Endothelial cell of umbilical vein (primary cell): Measurements from ENCODE around the gene FGF16. TPM values are rescaled to one million over a fixed set of nuclear protein-coding genes. Genes with fewer than 3 reads are reported as not detected.

ENCODE experiments used
- BruUV-seq: library from RNA; stranded (reverse); fragments of 400-500 nt; replicated peaks from 2 replicates; lab custom pipeline; 2021; lab: Mats Ljungman, UMichigan
- CTCF ChIA-PET: fragments of 300-600, 350-600 bp; sonication (Branson Sonifier 250); formaldehyde crosslinking; loops from one replicate; lab custom pipeline; 2021; ENCODE audit warnings: antibody characterized with exemption, inconsistent platforms; lab: Charles Lee
- POLR2A ChIA-PET: fragments of 300-600, 350-600 bp; sonication (Branson Sonifier 250); formaldehyde crosslinking; loops from one replicate; lab custom pipeline; 2021; ENCODE audit warnings: antibody characterized with exemption, inconsistent platforms; lab: Charles Lee
- DNase-seq: peaks from one replicate; pipeline ENCODE4 v3.0.0-alpha.2; 2011; ENCODE audit warnings: low read depth, low spot score
- FAIRE-seq: peaks from 2 replicates; lab custom pipeline; 2011; peaks lifted over from hg19 to GRCh38; lab: Jason Lieb, UNC
- H2AFZ ChIP-seq: 2 replicates; pipeline ENCODE4 v1.6.0; 2012; ENCODE audit warnings: low read depth, low read length, control low read depth, inconsistent platforms
- H3K27ac ChIP-seq: 2 replicates; pipeline ENCODE4 v1.5.1; 2011; ENCODE audit warnings: low read depth, mild to moderate bottlenecking, control low read depth, low read length, moderate library complexity; ENCODE audit not compliant: insufficient read depth
- H3K27me3 ChIP-seq, 2 experiments: 2 replicates each; pipeline versions ENCODE4 v1.6.0 to v1.6.1; 2011; ENCODE audit warnings: low read length in 2 of 2, mixed read lengths in 1 of 2; ENCODE audit not compliant: control insufficient read depth in 2 of 2, insufficient read depth in 2 of 2
- H3K36me3 ChIP-seq, 2 experiments: 2 replicates in 1 of 2; 3 replicates in 1 of 2; pipeline ENCODE4 v1.5.1; 2011; ENCODE audit warnings: low read length in 2 of 2, mild to moderate bottlenecking in 1 of 2, moderate library complexity in 1 of 2; ENCODE audit not compliant: control insufficient read depth in 2 of 2, insufficient read depth in 2 of 2; ENCODE audit errors: extremely low read depth in 1 of 2
- H3K4me1 ChIP-seq: 3 replicates; pipeline ENCODE4 v1.5.1; 2011; ENCODE audit warnings: mild to moderate bottlenecking, low read length; ENCODE audit not compliant: control insufficient read depth, insufficient read depth; ENCODE audit errors: extremely low read depth
- H3K4me2 ChIP-seq: 2 replicates; pipeline ENCODE4 v1.6.1; 2011; ENCODE audit warnings: low read length, control low read depth, mixed read lengths; ENCODE audit not compliant: insufficient read depth
- H3K4me3 ChIP-seq, 3 experiments: fragments of 200-600 bp in 1 of 3; sonication (generic), shearing (Covaris generic) in 1 of 3; replicated peaks in 1 of 3; 2 replicates each; pipeline ENCODE4 v1.5.1; 2011 to 2016; ENCODE audit warnings: control low read depth in 3 of 3, low read length in 3 of 3, mild to moderate bottlenecking in 2 of 3, inconsistent platforms in 1 of 3, low read depth in 1 of 3, moderate library complexity in 1 of 3; ENCODE audit not compliant: insufficient read depth in 1 of 3
- H3K79me2 ChIP-seq: 2 replicates; pipeline ENCODE4 v1.6.0; 2012; ENCODE audit warnings: low read length, inconsistent platforms; ENCODE audit not compliant: control insufficient read depth, insufficient read depth
- H3K9ac ChIP-seq: replicated peaks from 2 replicates; pipeline ENCODE3; 2011; ENCODE audit warnings: low read length, control low read depth; ENCODE audit not compliant: insufficient read depth; ENCODE audit errors: extremely low read depth
- H3K9me1 ChIP-seq: replicated peaks from 3 replicates; pipeline ENCODE4 v1.6.0; 2011; ENCODE audit warnings: mild to moderate bottlenecking, low read length; ENCODE audit not compliant: control insufficient read depth, insufficient read depth; ENCODE audit errors: extremely low read depth
- H3K9me3 ChIP-seq: replicated peaks from 2 replicates; pipeline ENCODE4 v1.5.1; 2012; ENCODE audit warnings: low read length, inconsistent platforms; ENCODE audit not compliant: control insufficient read depth, insufficient read depth
- H4K20me1 ChIP-seq: replicated peaks from 2 replicates; pipeline ENCODE3; 2011; ENCODE audit warnings: mild to moderate bottlenecking, low read length; ENCODE audit not compliant: control insufficient read depth, insufficient read depth; ENCODE audit errors: extremely low read depth
- EZH2 ChIP-seq: IDR thresholded peaks from 2 replicates; pipeline ENCODE4 v1.6.1; 2012; ENCODE audit warnings: borderline replicate concordance, low read depth, mild to moderate bottlenecking, moderate library complexity, low read length, inconsistent platforms; ENCODE audit not compliant: severe bottlenecking
- FOS ChIP-seq: IDR thresholded peaks from 2 replicates; pipeline ENCODE4 v1.6.1; 2011; ENCODE audit warnings: mild to moderate bottlenecking, low read length, moderate library complexity, borderline replicate concordance; ENCODE audit not compliant: insufficient read depth
- GATA2 ChIP-seq: IDR thresholded peaks from 2 replicates; pipeline ENCODE4 v1.7.0; 2011; ENCODE audit warnings: low read depth, mild to moderate bottlenecking, moderate library complexity, mixed read lengths, low read length; ENCODE audit not compliant: insufficient read length, insufficient read depth
- JUN ChIP-seq: IDR thresholded peaks from 2 replicates; pipeline ENCODE4 v1.6.1; 2011; ENCODE audit warnings: borderline replicate concordance, low read depth; ENCODE audit not compliant: insufficient read length, insufficient read depth
- MAX ChIP-seq: IDR thresholded peaks from 2 replicates; pipeline ENCODE4 v1.6.1; 2011; ENCODE audit not compliant: insufficient read depth, insufficient read length
- MYC ChIP-seq: IDR thresholded peaks from one replicate; pipeline ENCODE4 v1.6.1; 2011; ENCODE audit warnings: mild to moderate bottlenecking, low read depth, low read length
- POLR2A ChIP-seq: IDR thresholded peaks from 2 replicates; pipeline ENCODE4 v1.6.1; 2012; ENCODE audit warnings: low read depth, mild to moderate bottlenecking, control low read depth, low read length
- POLR2AphosphoS5 ChIP-seq: IDR thresholded peaks from 2 replicates; pipeline ENCODE4 v1.6.1; 2012; ENCODE audit warnings: low read depth, mild to moderate bottlenecking, control low read depth, low read length, moderate library complexity; ENCODE audit not compliant: insufficient read depth
- dilution Hi-C: fragments of 300-500 bp; cut with MboI; formaldehyde crosslinking; loops from one replicate; pipeline ENCODE4 v1.15.0; 2019; ENCODE audit warnings: low sequenced_read_pairs; ENCODE audit not compliant: extremely low pct_ligation_motif_present
- intact Hi-C: fragments of 100-400 bp; cut with micrococcal nuclease; formaldehyde crosslinking; loops from one replicate; pipeline ENCODE4 v1.10.0; 2022
- polyA plus RNA-seq, 4 experiments: library from polyadenylated mRNA; depleted of rRNA in 3 of 4; stranded (reverse) in 3 of 4; unstranded in 1 of 4; fragments of >200 nt; gene quantifications; 2 replicates each; pipeline versions ENCODE4 v1.2.1 to v1.2.3, GENCODE V29; 2011 to 2012; ENCODE audit warnings: missing spikeins in 1 of 4
- total RNA-seq: library from RNA; stranded (reverse); gene quantifications from 2 replicates; pipeline ENCODE4 v1.2.3, GENCODE V29; 2021
- TF ChIP-seq, protein P1 (sequence below), 2 donors: IDR thresholded peaks; 1 replicate in 1 of 2; 2 replicates in 1 of 2; pipeline ENCODE4 v1.5.1; 2011; ENCODE audit warnings: low read length in 2 of 2, mild to moderate bottlenecking in 2 of 2, moderate library complexity in 2 of 2, control low read depth in 1 of 2, inconsistent platforms in 1 of 2, low read depth in 1 of 2; ENCODE audit not compliant: insufficient read depth in 1 of 2; ENCODE audit errors: extremely low read depth in 1 of 2

The FGF16 gene
- total and polyA plus RNA-seq, 2 donors (not counting 3 experiments of a cell fraction or from before 2014, with no cell fraction given): 3.1 to 3.8 TPM

DNA sequence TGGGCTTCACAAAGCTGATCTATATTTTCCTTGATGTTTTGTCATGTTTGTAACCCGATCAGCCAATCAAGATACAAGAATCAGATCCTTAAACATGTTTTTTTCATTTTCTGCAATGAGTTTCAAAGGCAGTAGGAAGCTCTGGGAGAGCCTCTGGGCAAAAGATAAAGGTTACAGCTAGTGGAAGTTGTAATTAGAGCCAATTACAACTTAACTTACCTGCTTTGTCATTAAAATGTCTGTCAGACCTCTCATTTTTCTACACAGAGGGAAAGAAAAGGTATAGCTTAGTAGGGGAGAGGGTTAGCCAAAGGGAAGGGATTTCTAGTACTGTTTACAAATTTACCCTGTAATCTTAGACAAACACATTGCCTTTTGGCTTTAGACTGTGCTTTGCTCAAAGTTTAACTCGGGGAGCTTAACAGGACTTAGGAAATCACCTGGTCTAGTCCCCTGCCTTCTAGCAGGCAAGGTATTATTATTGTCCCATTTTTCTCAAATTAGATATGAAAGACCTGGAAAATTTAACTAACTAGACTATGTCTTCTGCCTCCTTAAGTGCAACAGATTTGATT, 55.8 kb downstream of the FGF16 start:
- DNase-seq (no peak), FAIRE-seq (no peak)
- no peaks in the 10 kb centered on the region for H4K20me1 ChIP-seq
- no peaks in the 10 kb centered on the region for H3K9me3 ChIP-seq
- H3K36me3 ChIP-seq: no peaks in the 10 kb centered on the region
- ChIA-PET CTCF (no interaction called here), POLR2A (no interaction called here)
- TF ChIP-seq GATA2: no peak
- TF ChIP-seq JUN: no peak
- no peak for TF ChIP-seq FOS
- TF ChIP-seq MYC: no peak
- TF ChIP-seq POLR2A: no peak
- TF ChIP-seq, protein P1, sequence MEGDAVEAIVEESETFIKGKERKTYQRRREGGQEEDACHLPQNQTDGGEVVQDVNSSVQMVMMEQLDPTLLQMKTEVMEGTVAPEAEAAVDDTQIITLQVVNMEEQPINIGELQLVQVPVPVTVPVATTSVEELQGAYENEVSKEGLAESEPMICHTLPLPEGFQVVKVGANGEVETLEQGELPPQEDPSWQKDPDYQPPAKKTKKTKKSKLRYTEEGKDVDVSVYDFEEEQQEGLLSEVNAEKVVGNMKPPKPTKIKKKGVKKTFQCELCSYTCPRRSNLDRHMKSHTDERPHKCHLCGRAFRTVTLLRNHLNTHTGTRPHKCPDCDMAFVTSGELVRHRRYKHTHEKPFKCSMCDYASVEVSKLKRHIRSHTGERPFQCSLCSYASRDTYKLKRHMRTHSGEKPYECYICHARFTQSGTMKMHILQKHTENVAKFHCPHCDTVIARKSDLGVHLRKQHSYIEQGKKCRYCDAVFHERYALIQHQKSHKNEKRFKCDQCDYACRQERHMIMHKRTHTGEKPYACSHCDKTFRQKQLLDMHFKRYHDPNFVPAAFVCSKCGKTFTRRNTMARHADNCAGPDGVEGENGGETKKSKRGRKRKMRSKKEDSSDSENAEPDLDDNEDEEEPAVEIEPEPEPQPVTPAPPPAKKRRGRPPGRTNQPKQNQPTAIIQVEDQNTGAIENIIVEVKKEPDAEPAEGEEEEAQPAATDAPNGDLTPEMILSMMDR (IDR thresholded peaks at IDR 0.05; ENCODE audit: extremely low read depth in 1 of 2, insufficient read depth in 1 of 2, low read depth in 1 of 2, low read length in 2 of 2): no peak
- TF ChIP-seq EZH2: no peak
- TF ChIP-seq POLR2AphosphoS5: no peak
- TF ChIP-seq MAX: no peak
- H3K9me1 ChIP-seq: no peaks in the 10 kb centered on the region
- H3K9ac ChIP-seq: no peak overlapping the region
- H3K27me3 ChIP-seq: no peaks in the 10 kb centered on the region
- no peaks in the 10 kb centered on the region for H3K79me2 ChIP-seq
- no TSS peak for BruUV-seq
- intact Hi-C loops: no loop called here
- no peak overlapping the region for H2AFZ ChIP-seq
- H3K4me3 ChIP-seq: no peak overlapping the region
- no peak overlapping the region for H3K4me2 ChIP-seq
- H3K4me1 ChIP-seq: peaks cover 7% of the 10 kb centered on the region
- dilution Hi-C loops: no loop called here
- H3K27ac ChIP-seq: no peak overlapping the region
